ENCODE measurements around the gene WDPCP.
"Not testable (repeated sequence)": the region's sequence is repeated elsewhere in the genome, so short reads cannot be mapped to it uniquely, and the experiment has no call there.

The WDPCP gene

DNA sequence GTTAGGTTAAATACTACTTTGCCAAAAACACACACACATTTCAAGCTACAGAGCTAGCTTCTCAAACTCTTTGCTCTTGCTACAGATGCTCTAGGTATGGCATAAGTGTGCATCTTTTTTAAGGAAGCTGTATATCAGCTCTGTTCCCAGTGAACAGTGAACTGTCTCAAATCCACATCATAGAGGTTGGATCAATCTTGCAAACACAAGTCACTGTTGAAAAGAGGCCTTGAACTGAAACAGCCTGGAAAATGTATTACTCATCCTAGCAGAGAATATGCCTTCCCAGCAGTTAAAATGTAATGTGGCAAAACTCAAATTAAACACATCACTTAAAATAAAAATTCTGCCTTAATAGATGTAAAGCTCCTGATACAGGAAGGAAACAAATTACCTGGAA is 151.8 kb downstream of the WDPCP start:
- no peak for DNase-seq

DNA sequence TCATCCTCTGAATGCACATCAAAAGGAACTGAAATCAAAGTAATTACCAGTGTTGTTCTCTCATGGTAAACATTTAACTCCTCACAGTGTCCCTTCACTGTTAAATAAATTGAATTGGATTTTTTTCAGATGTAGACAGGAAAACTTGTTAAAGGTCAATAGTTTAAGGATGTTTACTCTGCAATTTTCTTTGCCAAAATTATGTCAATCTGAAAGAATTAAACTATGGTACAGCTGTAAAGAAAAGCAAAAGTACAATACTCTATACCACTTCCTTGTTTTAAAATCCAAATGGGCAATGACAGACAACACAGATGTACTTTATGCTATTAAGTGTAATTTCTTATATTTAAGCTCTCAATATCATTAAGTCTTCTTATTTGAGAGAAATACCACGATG is 153.2 kb downstream of the WDPCP start:
- no peak for DNase-seq

DNA sequence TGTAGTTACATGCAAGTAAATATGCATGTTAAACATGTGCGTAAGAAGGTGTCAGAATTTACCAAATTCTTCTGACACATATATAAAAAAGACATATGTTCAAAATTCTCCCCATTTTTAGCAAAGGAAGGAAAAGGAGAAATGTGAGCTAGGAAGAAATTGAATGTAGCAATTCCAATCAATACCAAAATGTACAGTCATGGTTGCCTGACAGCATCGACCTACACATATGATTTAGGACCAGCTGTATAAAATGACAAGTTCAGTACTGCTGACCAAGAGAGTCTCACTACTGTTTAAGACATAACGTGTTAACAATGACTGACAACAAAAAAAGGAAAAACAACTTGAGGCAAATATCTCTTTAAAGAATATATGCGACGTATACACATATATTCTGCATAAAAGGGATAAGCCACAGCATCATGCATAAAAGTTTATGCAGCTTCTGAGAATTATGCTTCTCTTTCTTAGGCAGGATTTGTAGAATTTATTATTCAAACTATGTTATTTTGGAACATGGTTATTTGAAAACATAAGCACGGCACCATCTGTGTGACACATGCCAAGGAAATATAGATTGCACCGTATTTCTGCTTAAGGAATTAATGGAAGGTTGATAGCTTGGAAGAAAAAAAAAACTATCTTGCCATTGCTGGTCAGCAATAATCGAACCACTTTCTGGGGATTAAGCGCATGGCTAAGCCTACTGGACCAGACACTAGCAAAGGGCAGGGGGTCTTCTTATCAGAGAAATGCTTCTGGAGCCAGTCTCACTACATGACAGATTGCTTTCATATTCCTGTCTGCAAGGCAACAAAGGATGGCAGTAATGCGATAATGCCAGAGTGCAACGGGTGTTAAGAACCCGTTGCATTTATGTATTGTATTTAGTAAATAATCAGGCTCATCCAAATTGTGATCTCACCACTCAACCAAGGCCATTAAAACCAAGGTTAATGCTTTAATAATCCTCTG is 154.0 kb downstream of the WDPCP start:
- no peak for DNase-seq

DNA sequence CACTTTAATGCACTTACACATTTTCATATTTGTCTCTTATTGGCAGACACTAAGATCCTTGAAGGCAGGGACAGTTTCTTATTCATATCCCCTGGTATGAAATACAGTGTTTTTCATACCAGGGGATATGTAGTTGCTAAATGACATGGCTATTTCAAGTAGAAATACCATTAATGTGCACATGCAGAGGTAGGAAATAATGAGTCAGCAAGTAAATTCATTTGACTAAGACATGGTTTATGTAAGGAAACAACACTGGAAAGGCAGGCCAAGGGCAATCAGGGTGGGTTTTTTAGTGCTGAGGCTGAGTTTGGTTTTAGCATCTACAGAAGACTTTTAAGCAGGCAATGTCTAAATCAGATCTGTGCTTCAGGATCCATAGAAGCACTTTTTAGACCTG is 155.9 kb downstream of the WDPCP start:
- DNase-seq: no peak

DNA sequence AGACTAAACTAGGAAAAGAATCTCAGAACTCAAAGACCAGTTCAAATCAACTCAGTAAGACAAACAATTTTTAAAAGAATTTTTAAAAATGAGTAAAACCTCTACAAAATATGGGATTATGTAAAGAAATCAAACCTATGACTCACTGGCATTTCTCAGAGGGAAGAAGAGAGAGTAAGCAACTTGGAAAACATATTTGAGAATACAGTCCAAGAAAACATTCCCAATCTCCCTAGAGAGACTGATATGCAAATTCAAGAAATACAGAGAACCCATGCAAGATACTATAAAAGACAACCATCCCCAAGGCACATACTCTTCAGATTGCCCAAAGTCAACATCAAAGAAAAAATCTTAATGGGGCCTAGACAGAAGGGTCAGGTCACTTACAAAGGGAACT is 162.7 kb downstream of the WDPCP start:
- DNase-seq: no peak

DNA sequence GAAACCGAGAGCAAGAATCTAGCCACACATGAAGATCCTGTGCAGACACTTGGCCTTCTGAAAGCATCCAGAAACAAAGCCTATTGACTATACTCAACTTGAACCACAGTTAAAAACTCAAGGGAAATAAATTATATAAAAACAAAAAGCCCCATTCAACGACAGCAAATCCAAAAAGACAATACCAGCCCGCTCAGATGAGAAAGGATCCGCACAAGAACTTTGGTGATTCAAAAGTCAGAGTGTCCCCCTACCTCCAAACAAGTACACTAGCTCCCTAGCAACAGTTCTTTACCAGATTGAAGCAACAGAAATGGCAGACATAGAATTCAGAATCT is 163.2 kb downstream of the WDPCP start:
- no peak for DNase-seq

DNA sequence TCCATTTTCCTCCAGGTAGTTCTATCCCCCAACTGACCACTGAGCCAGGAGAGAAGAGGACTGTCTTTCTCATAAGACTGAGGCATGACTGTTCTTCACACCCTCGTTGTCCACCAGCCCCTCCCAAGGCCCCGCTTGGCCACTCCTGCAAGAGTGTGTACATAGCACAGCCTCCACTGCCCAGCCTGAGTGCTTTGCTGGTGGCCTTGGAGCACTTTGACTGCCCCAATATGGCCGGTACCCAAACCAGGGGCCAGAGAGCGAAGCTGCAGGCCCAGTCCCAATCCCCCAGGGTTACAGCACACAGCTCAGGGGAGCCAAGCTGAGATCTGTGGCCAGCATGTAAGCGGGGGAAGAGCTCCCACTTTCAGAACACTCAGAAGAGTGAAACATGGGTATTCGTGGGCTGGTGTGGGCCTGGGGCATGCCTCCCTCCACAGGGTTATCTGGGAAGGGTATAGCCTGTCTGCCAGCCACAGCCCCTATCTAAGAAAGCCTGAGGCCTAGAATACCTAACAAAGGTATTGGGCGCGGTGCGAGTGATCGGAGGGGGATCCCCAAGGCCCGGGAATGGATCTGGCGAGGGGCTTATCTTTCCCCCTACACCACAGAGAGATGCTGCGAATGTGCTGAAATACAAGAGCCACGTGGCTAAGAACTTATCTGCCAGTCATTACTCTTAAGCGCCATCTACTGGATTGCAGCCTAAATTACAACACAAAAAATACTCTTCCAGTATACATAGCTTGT is 163.8 kb downstream of the WDPCP start:
- no peak for DNase-seq

DNA sequence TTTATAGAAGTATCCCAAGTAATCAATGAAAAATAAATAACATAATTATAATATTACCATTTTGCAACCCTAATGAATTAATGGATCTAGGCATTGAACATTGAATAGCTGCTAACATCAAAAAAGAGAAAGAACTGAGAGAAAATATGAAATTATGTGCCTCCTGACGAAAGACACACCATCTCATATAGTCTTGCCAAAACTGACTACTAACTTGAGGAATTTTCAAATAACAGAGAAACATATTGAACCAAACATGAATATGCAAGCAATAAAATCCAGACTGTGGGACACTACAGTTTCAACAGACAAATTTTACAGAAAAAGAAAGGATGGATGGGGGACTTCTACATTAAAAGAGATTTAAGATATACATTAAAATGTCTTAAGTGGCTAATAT is 165.7 kb downstream of the WDPCP start:
- DNase-seq: no peak

DNA sequence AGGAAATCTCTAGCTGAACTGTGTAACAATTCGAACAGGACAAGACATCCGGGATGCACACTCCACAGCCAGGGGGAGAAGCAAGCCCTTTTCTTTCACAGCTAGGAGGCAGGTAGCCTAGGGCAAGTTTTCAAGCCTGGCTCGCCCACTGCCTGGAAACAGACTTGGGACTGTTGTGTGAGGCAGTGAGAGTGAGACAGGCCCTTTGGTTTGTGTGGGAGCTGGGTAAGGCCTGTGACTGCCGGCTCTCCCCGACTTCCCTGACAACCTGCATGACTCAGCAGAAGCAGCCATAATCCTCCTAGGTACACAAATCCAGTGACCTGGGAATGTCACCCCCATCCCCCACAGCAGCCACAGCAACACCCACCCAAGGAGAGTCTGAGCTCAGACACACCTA is 179.7 kb downstream of the WDPCP start:
- no peak for DNase-seq

DNA sequence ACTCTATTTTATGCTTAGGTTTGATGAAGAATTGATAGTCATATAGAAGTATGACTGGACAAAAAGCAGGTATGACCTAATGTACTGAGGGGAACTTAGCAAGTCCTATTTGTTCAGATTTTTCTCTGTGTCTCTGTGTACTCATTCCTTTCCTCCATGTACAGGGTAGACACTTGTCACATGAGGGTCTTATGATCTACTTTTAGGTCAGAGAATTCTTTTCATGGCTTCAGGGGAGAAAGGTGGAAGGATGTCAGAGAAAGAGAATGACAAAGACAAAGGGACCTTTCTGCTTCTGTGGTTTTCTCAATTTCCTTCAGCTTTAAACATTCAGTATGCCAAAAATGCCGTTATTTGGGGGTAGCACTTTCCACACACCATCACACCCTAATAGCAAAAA is 181.6 kb downstream of the WDPCP start:
- DNase-seq: no peak

DNA sequence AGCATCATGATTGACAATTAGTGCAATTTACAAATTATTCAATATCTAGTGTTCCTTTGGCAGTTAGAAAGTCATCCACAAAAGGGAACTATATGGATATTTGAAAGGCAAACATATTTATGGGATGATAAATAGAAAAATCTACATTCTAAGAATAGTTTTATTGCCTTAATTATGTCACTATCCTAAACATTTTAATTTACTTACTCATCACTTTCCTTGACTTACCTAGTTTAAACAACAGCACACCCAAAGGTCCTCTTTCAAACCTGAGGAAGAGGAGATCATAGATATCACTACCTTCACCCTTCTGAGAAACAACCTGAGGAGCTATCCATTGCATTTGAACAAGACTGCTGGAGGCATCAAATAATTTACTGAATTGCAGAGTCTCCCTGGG is 184.5 kb downstream of the WDPCP start:
- DNase-seq: no peak

DNA sequence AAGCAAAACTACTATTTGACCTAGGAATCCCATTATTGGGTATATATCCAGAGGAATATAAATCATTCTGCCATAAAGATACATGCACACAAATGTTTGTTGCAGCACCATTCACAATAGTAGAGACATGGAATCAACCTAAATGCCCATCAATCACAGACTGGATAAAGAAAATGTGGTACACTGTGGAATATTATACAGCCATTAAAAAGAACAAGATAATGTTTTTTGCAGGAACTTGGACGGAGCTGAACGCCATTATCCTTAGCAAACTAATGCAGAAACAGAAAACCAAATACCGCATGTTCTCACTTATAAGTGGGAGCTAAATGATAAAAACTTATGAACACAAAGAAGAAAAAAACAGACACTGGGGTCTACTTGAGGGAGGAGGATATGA is 185.4 kb downstream of the WDPCP start:
- DNase-seq: not testable (repeated sequence)

DNA sequence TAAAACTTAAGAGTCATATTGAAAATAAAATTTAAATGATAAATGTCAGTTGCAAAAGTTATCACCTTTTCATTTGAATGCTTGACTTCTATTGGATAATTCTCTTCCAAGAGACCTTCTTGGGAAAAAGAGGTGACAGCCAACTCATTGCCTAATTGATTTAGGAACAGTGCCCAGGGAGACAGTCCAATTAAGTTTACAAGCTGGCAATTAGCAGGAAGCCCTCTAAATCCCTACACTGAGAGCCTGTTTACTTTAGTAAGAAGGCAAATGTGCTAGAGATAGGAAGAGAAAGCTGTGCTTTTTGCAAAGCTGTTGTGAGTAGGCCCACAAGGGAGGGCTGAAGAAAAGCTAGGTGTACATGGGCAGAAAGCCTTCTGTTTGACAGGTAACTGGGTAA is 189.1 kb downstream of the WDPCP start:
- no peak for DNase-seq

DNA sequence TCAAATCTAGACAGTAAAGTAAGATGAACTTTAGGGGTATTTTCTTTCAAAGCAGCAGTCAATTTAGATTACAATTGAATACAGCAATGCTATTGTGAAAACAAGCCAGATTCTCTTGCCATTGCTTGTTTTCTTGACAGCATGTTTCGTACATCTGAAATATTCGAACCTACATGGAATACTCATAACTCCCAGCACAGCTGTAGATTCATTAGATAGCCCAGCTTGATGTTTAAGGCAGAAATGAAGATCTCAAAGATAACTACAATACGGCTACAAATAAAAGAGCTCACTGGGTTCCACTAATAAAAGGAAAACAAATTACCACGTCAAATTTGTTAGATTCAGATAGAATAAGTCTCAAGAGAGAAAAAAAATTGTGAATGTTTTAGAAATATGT is 208.8 kb downstream of the WDPCP start:
- no peak for DNase-seq

DNA sequence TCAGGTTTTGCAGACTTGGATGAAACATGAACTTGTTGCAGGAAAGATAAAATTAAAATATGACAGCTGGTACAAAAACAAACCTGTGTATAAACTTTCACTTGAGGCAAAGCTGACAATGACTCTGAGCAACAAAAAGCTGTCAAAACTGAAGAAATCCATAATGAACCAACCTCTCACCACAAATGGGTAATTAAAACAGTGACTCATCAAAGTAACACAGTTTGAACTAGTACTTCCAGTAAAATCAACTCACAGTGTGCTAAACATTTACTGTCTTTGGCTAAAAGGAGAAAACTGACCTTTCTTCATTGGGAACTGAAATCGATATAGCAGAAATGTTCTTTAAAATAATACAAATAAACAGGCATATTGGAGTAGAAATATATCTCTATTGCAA is 209.7 kb downstream of the WDPCP start:
- DNase-seq: no peak

DNA sequence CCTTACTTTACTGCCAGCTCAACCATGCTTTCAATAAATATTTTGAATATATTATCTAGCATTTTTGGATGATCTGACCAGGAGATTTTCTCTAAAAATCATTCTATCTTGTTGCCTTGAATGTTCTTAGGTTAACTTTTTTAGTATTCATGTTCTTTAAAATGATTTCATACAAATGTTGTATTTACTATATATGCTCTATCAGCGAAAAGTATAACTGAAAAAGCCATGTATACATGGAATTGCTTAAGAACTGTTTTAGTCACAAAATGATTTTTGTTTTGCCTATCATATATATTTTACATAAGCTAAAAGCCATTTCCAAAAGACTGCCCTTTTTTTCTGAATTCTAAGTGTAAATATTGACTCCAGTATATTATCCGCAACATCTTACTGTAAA is 213.9 kb downstream of the WDPCP start:
- DNase-seq: no peak

DNA sequence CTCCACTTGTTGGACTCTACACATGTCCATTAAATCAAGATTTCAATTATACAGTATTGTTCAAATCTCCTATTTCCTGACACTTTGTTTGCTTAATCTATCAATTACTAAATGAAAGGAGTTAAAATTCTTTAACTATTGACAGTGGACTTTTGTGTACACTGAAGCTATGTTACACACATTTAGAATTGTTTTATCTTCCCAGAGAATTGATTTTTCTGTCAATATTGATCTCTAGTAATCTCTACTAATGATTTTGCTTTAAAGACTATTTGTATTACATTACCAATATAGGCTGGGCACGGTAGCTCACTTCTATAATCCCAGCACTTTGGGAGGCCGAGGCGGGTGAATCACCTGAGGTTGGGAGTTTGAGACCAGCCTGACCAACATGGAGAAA is 215.7 kb downstream of the WDPCP start:
- no peak for DNase-seq

DNA sequence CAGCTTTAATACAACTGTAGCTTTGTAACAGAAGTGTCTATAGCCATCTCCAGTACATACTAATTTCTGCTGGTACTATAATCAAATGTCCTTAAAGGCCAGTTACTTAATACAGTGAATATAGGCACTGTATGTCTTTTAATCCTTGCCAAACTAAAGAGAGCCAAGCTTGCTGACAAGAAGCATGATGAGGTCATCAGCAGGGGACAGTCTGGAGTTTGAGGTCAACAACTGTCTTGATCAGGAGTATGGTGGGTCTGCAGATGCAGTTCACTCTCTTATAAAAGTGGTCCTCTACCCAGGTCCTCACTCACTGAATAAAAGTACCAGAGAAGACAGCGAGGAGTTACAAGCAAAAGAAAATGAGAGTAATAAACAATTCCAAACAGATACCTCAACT is 219.1 kb downstream of the WDPCP start:
- DNase-seq: no peak

DNA sequence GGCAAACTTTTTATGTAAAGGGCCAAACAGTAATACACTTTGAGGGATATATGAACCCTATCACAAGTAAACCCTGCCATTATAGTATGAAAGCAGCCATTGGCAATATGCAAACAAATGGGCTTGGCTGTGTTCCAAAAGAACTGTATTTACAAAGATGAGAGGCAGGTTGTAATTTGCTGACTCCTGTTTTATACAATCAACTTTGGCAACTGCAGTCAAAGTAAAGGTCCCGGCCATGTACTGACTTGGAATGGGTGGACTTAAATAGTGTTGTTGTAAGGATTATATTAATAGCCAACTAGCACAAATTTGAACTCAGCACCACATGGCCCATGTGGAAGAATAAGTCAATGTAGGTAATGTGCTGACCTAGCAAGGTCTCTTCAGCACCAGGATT is 223.4 kb downstream of the WDPCP start:
- DNase-seq: no peak

DNA sequence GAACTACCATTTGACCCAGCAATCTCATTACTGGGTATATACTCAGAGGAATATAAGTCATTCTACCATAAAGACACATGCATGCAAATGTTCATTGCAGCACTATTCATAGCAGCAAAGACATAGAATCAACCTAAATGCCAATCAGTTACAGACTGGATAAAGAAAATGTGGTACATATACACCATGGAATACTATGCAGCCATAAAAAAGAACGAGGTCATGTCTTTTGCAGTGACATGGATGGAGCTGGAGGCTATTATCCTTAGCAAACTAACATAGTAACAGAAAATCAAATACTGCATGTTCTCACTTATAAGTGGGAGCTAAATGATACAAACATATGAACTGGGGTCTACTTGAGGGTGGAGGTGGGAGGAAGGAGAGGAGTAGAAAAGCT is 230.6 kb downstream of the WDPCP start:
- not testable (repeated sequence) for DNase-seq

DNA sequence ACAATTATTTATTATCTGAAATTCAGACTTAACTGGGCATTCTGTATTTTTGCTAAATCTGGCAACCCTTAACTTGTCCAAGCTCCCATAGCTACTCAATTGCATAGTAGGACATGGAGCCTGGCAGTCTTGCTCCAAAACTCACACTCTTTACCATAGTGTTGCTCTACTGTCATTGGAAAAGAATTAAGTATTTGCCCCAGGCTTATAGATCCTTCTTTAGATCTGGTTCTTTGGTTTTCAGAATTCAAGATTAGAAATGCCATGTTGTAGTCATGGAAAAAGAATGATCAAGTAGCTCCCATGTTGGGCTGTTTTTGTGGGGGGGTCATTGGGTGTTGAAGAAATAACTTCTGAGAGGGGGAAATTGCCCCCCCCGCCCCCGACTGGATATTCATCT is 240.9 kb downstream of the WDPCP start:
- no peak for DNase-seq

DNA sequence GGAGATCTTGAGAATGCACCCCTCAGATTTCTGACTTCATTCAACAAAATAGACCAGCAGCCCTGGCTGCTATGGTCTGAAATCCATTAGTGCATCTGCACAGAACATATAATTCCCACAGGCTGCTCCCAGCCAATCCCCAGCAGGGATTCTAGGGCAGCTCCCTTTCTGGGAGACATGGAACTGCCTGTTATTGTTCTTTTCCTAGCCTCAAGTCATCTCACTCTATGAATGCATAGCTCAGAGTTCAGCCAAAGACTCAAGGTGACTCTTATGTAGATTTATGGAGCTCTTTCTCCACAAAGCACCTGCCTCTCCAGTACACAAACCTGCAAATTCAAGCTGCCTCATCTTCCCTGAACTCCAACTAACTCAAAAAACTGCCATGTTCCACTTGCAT is 241.9 kb downstream of the WDPCP start:
- DNase-seq: no peak

DNA sequence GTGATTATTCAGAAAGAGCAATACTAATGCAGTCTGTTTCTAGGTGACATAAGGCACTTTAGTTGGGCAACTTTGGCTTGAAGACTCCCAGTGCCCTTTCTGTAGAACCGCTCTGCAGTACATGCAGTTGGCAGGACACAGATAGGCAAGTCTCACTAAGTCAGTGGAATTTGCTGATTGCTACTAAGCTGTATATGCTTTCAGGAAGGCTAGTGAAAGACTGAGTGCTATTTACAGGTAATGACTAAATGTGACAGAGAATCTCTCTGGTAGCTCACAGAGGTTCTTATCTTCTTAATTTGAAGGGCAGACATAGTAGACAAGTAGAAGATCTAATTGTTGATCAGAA is 243.0 kb downstream of the WDPCP start:
- DNase-seq: no peak

DNA sequence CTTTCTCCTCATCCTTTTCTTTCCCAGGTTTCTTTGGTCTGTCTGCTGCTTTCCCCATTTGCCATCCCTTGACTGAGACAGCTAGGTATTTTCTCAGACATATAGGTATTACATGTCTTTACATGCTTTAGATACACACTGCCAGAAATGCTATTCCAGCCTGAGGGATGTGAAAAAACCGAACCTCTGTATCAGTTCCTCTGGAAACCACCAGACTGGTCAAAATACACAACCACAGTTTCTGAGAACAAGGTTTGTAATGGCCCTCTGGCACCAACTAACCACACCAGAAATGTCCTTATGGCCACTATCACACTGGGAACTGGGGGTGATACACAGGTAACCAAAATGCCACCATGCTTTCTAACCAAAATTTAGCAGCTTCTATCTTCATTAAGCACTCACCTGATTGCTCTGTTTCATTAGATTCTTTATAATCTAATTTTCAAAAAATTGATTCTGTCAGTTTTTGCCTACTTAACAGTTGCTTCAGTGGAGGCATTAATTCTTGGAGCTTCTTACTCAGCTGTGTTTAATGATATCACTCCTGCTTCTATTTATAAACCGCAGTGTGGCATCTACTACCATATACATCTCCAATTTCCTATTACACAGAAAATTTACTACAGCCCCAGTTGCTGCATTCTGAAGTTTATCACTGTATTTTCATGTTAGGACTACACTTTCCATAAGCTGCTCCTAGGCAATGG is 243.5 kb downstream of the WDPCP start:
- no peak for DNase-seq

Measured in NCI-H187 treated with DMSO at 0.1 percent for 48 hours (cell line).